ENCODE measurements around the gene DLEC1.

GRCh38 chr3:38001456-38002081 is 37.4 kb upstream of the DLEC1 start:
- TF ChIP-seq CTCF (conservative IDR thresholded peaks at IDR 0.05) = peak; percentile 84
- no peak for TF ChIP-seq ZFX (IDR thresholded peaks at IDR 0.05)
